H1 (cell line): Measurements from ENCODE around the gene PFDN1. TPM values are rescaled to one million over a fixed set of nuclear protein-coding genes. Genes with fewer than 3 reads are reported as not detected.

ENCODE experiments used
- CTCF ChIA-PET: fragments of 300-600 bp; sonication (Branson Sonifier 250); formaldehyde crosslinking; loops from one replicate; lab custom pipeline; 2021; ENCODE audit not compliant: partially characterized antibody; lab: Charles Lee
- POLR2A ChIA-PET: fragments of 300-600 bp; sonication (Branson Sonifier 250); formaldehyde crosslinking; loops from one replicate; lab custom pipeline; 2021; ENCODE audit warnings: inconsistent platforms; ENCODE audit not compliant: partially characterized antibody; lab: Charles Lee
- DNase-seq, 2 experiments: peaks; one replicate each; pipeline versions ENCODE4 v3.0.0 to v3.0.0-alpha.2; 2010 to 2022; ENCODE audit warnings: low spot score in 2 of 2, low read depth in 1 of 2, mixed read lengths in 1 of 2
- FAIRE-seq: peaks from 2 replicates; lab custom pipeline; 2011; peaks lifted over from hg19 to GRCh38; lab: Jason Lieb, UNC
- H2AFZ ChIP-seq: 2 replicates; pipeline ENCODE4 v1.8.1; 2012; ENCODE audit warnings: low read length, inconsistent platforms
- H2AK5ac ChIP-seq: 2 replicates; pipeline ENCODE4 v1.6.1; 2013; ENCODE audit warnings: low read depth, low read length
- H2BK120ac ChIP-seq: replicated peaks from 2 replicates; pipeline ENCODE3; 2013; ENCODE audit warnings: low read depth, low read length, inconsistent platforms
- H2BK12ac ChIP-seq: 2 replicates; pipeline ENCODE4 v1.6.1; 2013; ENCODE audit warnings: low read depth, low read length
- H2BK15ac ChIP-seq: 2 replicates; pipeline ENCODE4 v1.6.1; 2013; ENCODE audit warnings: low read length
- H2BK20ac ChIP-seq: 2 replicates; pipeline ENCODE4 v1.6.1; 2013; ENCODE audit warnings: low read length
- H2BK5ac ChIP-seq: 2 replicates; pipeline ENCODE4 v1.6.1; 2013; ENCODE audit warnings: low read depth, low read length
- H3K14ac ChIP-seq: 2 replicates; pipeline ENCODE4 v1.6.1; 2013; ENCODE audit warnings: inconsistent platforms; ENCODE audit not compliant: insufficient read length
- H3K18ac ChIP-seq: 2 replicates; pipeline ENCODE4 v1.6.1; 2013; ENCODE audit warnings: low read length; ENCODE audit errors: extremely low read depth
- H3K23ac ChIP-seq: 2 replicates; pipeline ENCODE4 v1.6.1; 2013; ENCODE audit warnings: inconsistent platforms; ENCODE audit not compliant: insufficient read length
- H3K23me2 ChIP-seq: 2 replicates; pipeline ENCODE4 v1.6.1; 2013; ENCODE audit warnings: low read depth, low read length
- H3K27ac ChIP-seq: 2 replicates; pipeline ENCODE4 v1.6.1; 2011; ENCODE audit warnings: low read depth, low read length, inconsistent platforms
- H3K27me3 ChIP-seq, 4 experiments: replicated peaks in 1 of 4; 1 replicate in 1 of 4; 2 replicates in 3 of 4; pipeline versions ENCODE4 v1.6.1 to v1.8.1; 2011 to 2013; ENCODE audit warnings: low read length in 3 of 4, mild to moderate bottlenecking in 3 of 4, inconsistent platforms in 2 of 4, mixed read lengths in 2 of 4, moderate library complexity in 1 of 4; ENCODE audit not compliant: control insufficient read depth in 3 of 4, insufficient read depth in 3 of 4; ENCODE audit errors: extremely low read depth in 1 of 4
- H3K36me3 ChIP-seq, 4 experiments: 2 replicates each; pipeline versions ENCODE4 v1.6.1 to v1.8.1; 2011 to 2013; ENCODE audit warnings: mild to moderate bottlenecking in 4 of 4, low read length in 3 of 4, moderate library complexity in 2 of 4, control low read depth in 1 of 4, inconsistent platforms in 1 of 4; ENCODE audit not compliant: insufficient read depth in 4 of 4, control insufficient read depth in 2 of 4
- H3K4ac ChIP-seq: replicated peaks from 2 replicates; pipeline ENCODE3; 2013; ENCODE audit warnings: low read length, low read depth, mixed read lengths, inconsistent platforms; ENCODE audit not compliant: insufficient read length
- H3K4me1 ChIP-seq, 4 experiments: replicated peaks in 1 of 4; 1 replicate in 1 of 4; 2 replicates in 3 of 4; pipeline versions ENCODE4 v1.6.1 to v1.8.1; 2011 to 2013; ENCODE audit warnings: low read length in 3 of 4, inconsistent platforms in 2 of 4, mixed read lengths in 1 of 4; ENCODE audit not compliant: insufficient read depth in 4 of 4, control insufficient read depth in 3 of 4
- H3K4me2 ChIP-seq, 2 experiments: 2 replicates each; pipeline versions ENCODE4 v1.6.1 to v1.8.1; 2011 to 2013; ENCODE audit warnings: low read depth in 2 of 2, low read length in 2 of 2, control low read depth in 1 of 2, inconsistent platforms in 1 of 2, mild to moderate bottlenecking in 1 of 2; ENCODE audit not compliant: insufficient read depth in 1 of 2
- H3K4me3 ChIP-seq, 4 experiments: fragments of 200-600, 300-600 bp in 1 of 4; sonication (generic), shearing (Covaris generic), sonication (Bioruptor Twin) in 1 of 4; 2 replicates each; pipeline versions ENCODE4 v1.5.1 to v1.8.1; 2011 to 2016; ENCODE audit warnings: low read length in 4 of 4, low read depth in 3 of 4, control low read depth in 2 of 4, inconsistent platforms in 2 of 4, mild to moderate bottlenecking in 2 of 4, mixed read lengths in 1 of 4, moderate library complexity in 1 of 4; ENCODE audit not compliant: insufficient read depth in 2 of 4; ENCODE audit errors: extremely low read depth in 1 of 4
- H3K56ac ChIP-seq: replicated peaks from 2 replicates; pipeline ENCODE3; 2013; ENCODE audit warnings: low read depth, mild to moderate bottlenecking, mixed read lengths, low read length, inconsistent platforms; ENCODE audit not compliant: insufficient read length
- H3K79me1 ChIP-seq: 2 replicates; pipeline ENCODE4 v1.6.1; 2013; ENCODE audit warnings: low read depth, low read length, control low read depth
- H3K79me2 ChIP-seq, 2 experiments: 2 replicates each; pipeline versions ENCODE4 v1.6.1 to v1.8.1; 2012 to 2013; ENCODE audit warnings: low read length in 2 of 2, mild to moderate bottlenecking in 2 of 2, inconsistent platforms in 1 of 2; ENCODE audit not compliant: insufficient read depth in 2 of 2, control insufficient read depth in 1 of 2
- H3K9ac ChIP-seq, 4 experiments: replicated peaks in 1 of 4; 1 replicate in 1 of 4; 2 replicates in 3 of 4; pipeline versions ENCODE4 v1.6.1 to v1.8.1; 2011 to 2013; ENCODE audit warnings: low read depth in 3 of 4, low read length in 3 of 4, control low read depth in 2 of 4, mild to moderate bottlenecking in 2 of 4, moderate library complexity in 2 of 4, inconsistent platforms in 1 of 4; ENCODE audit errors: extremely low read depth in 1 of 4
- H3K9me3 ChIP-seq, 2 experiments: 2 replicates each; pipeline versions ENCODE4 v1.6.1 to v1.8.1; 2012 to 2013; ENCODE audit warnings: mild to moderate bottlenecking in 2 of 2, moderate library complexity in 2 of 2, control low read depth in 1 of 2, inconsistent platforms in 1 of 2, low read depth in 1 of 2, low read length in 1 of 2, mixed read lengths in 1 of 2; ENCODE audit not compliant: insufficient read depth in 2 of 2
- H4K20me1 ChIP-seq, 2 experiments: replicated peaks in 1 of 2; 2 replicates each; pipeline versions ENCODE3 to v1.8.1; 2011 to 2013; ENCODE audit warnings: inconsistent platforms in 2 of 2, low read length in 2 of 2, mild to moderate bottlenecking in 1 of 2; ENCODE audit not compliant: insufficient read depth in 2 of 2, control insufficient read depth in 1 of 2
- H4K5ac ChIP-seq: 2 replicates; pipeline ENCODE4 v1.6.1; 2013; ENCODE audit warnings: low read length, low read depth, mixed read lengths, inconsistent platforms; ENCODE audit not compliant: insufficient read length
- H4K8ac ChIP-seq: 2 replicates; pipeline ENCODE4 v1.8.0; 2013; ENCODE audit warnings: mild to moderate bottlenecking, moderate library complexity, low read length, inconsistent platforms; ENCODE audit not compliant: insufficient read depth; ENCODE audit errors: extremely low read depth
- H4K91ac ChIP-seq: replicated peaks from 2 replicates; pipeline ENCODE3; 2013; ENCODE audit warnings: low read length, mixed read lengths, inconsistent platforms; ENCODE audit not compliant: insufficient read length
- CBX5 ChIP-seq: fragments of 300-800, 300-1000 bp; sonication (generic); IDR thresholded peaks from 2 replicates; pipeline ENCODE4 v1.7.1; 2016; ENCODE audit warnings: antibody characterized with exemption, low read length, low read depth
- NRF1 ChIP-seq: IDR thresholded peaks from 2 replicates; pipeline ENCODE4 v1.6.1; 2011; ENCODE audit warnings: mild to moderate bottlenecking, low read depth, low read length, improper control_type of control experiment
- SP4 ChIP-seq: IDR thresholded peaks from 2 replicates; pipeline ENCODE4 v1.6.1; 2012; ENCODE audit warnings: low read length, inconsistent platforms
- SUZ12 ChIP-seq: fragments of 200-600 bp; sonication (generic); IDR thresholded peaks from 2 replicates; pipeline ENCODE4 v1.6.1; 2012; ENCODE audit warnings: mild to moderate bottlenecking, inconsistent platforms, low read length, moderate library complexity, mixed read lengths
- WGBS, 2 experiments: shearing (Covaris generic) in 1 of 2; methylation state at CpG; one replicate each; pipeline versions ENCODE4 v1.1.6 to v1.1.7; 2013 to 2015; ENCODE audit warnings: low lambda C conversion rate in 2 of 2, mixed read lengths in 2 of 2, inconsistent platforms in 1 of 2, low coverage in 1 of 2, missing lambda C conversion rate in 1 of 2; ENCODE audit not compliant: insufficient replicate concordance in 2 of 2, insufficient coverage in 1 of 2, insufficient read length in 1 of 2; ENCODE audit errors: extremely low coverage in 1 of 2, missing lambda C conversion rate in 1 of 2; 5-methylcytosine and 5-hydroxymethylcytosine counted together
- polyA plus RNA-seq, 7 experiments: library from polyadenylated mRNA; depleted of rRNA in 3 of 7; stranded (reverse) in 5 of 7; unstranded in 2 of 7; fragments of >200 nt in 5 of 7; fragments of 200-250 nt in 2 of 7; gene quantifications; 1 replicate in 5 of 7; 2 replicates in 1 of 7; 4 replicates in 1 of 7; pipeline versions ENCODE4 v1.2.1 to v1.2.3, GENCODE V29; 2011 to 2013; ENCODE audit warnings: missing spikeins in 2 of 7, mixed read lengths in 2 of 7
- total RNA-seq: library from RNA; stranded (reverse); fragmentation: NEBNext Ultra II Directional; extraction: Animal tissue kit (Norgen Biotek cat#: 25700); gene quantifications from 2 replicates; pipeline ENCODE4 v1.2.1, GENCODE V29; 2021
- TF ChIP-seq, protein P1 (sequence below): IDR thresholded peaks from 2 replicates; pipeline ENCODE4 v1.6.1; 2011; ENCODE audit warnings: low read length, improper control_type of control experiment

Gene PFDN1
- total and polyA plus RNA-seq, 2 of the 8 experiments (the other 6 are each of a cell fraction or from before 2014, with no cell fraction given): 53.0 to 89.6 TPM

DNA sequence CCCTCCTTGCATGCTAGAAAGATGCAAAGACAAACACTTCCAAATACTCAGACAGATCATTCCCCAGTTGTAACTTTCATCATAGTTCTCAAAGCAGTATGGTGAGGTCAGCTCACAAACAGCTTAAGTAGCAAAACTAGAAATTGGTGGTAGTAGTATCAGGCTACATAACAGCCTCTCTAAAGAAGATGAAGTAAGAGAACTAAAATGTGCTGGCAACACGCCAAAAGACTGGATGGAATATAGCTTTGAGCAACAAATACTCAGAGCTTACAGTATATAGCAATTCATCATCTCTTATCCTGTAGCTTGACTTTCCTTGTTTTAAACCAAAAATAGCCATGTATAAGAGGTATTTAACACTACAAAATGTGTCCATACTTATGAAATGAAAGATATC is 7.5 kb downstream of the PFDN1 start:
- Histone ChIP-seq H3K4me1 (no peaks in the 10 kb centered on the region), H3K4ac (no peak overlapping the region), H3K79me1 (no peaks in the 10 kb centered on the region), H2BK15ac (no peak overlapping the region), H3K14ac (no peak overlapping the region), H3K56ac (no peak overlapping the region), H3K4me2 (no peak overlapping the region), H3K27ac (no peak overlapping the region), H3K79me2 (peaks cover 0 to 86% of the 10 kb centered on the region in 2 experiments; a peak in 3 of 4 replicates), H2BK20ac (no peak overlapping the region), H3K9me3 (no peaks in the 10 kb centered on the region), H2AK5ac (no peak overlapping the region), H2AFZ (no peak overlapping the region)
- no peak for DNase-seq
- CTCF ChIA-PET: interaction anchor here (0.9 to 1.5 kb wide), 4 partner anchors 51 to 57 kb away, joined by 3 to 5 read pairs (median 3); partner anchors contain the start of gene HBEGF
- POLR2A ChIA-PET: no interaction called here
- TF ChIP-seq NRF1: no peak
- no peak for TF ChIP-seq SUZ12
- no peak for TF ChIP-seq SP4
- TF ChIP-seq, protein P1, sequence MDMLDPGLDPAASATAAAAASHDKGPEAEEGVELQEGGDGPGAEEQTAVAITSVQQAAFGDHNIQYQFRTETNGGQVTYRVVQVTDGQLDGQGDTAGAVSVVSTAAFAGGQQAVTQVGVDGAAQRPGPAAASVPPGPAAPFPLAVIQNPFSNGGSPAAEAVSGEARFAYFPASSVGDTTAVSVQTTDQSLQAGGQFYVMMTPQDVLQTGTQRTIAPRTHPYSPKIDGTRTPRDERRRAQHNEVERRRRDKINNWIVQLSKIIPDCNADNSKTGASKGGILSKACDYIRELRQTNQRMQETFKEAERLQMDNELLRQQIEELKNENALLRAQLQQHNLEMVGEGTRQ: no peak
- no peak for TF ChIP-seq CBX5
- TF ChIP-seq, all 59 proteins: peak for 0
- H4K91ac ChIP-seq: no peak overlapping the region
- 81% methylated on average over 1 of the region's 1 CpG; no CpG with 5 or more reads in 1 of the 2 experiments for WGBS, 2 experiments
- H2BK120ac ChIP-seq: no peak overlapping the region
- H2BK5ac ChIP-seq: no peak overlapping the region
- H3K27me3 ChIP-seq: no peaks in the 10 kb centered on the region
- H4K20me1 ChIP-seq: peaks cover 4% of the 10 kb centered on the region in 2 experiments
- H4K8ac ChIP-seq: no peak overlapping the region
- no peak overlapping the region for H3K4me3 ChIP-seq
- FAIRE-seq: no peak
- no peak overlapping the region for H3K18ac ChIP-seq
- H4K5ac ChIP-seq: no peak overlapping the region
- no peaks in the 10 kb centered on the region for H3K23me2 ChIP-seq
- H3K23ac ChIP-seq: no peak overlapping the region
- no peak overlapping the region for H2BK12ac ChIP-seq
- H3K36me3 ChIP-seq: peaks cover 0 to 4% (median under 1%) of the 10 kb centered on the region in 4 experiments; a peak in 3 of 8 replicates
- no peak overlapping the region for H3K9ac ChIP-seq
